PFSK-1 (cell line): Measurements from ENCODE around the gene CACNA1D.

Experiments used
- FOXP2 ChIP-seq: optimal IDR thresholded peaks from 2 replicates; pipeline ENCODE3; 2011; ENCODE audit warnings: borderline replicate concordance, control low read depth, inconsistent platforms; ENCODE audit not compliant: insufficient read depth; ENCODE audit errors: extremely low read length, extremely low read depth
- POLR2AphosphoS5 ChIP-seq: IDR thresholded peaks from 2 replicates; pipeline ENCODE4 v1.6.1; 2012; ENCODE audit warnings: low read depth, mild to moderate bottlenecking, control low read depth, low read length, moderate library complexity
- REST ChIP-seq, 2 experiments: IDR thresholded peaks; 2 replicates each; pipeline versions ENCODE4 v1.6.1 to v1.8.0; 2011 to 2012; ENCODE audit warnings: low read depth in 2 of 2, low read length in 2 of 2, control low read depth in 1 of 2, inconsistent platforms in 1 of 2, mild to moderate bottlenecking in 1 of 2, moderate library complexity in 1 of 2; ENCODE audit not compliant: insufficient read depth in 1 of 2
- SIN3A ChIP-seq: IDR thresholded peaks from 2 replicates; pipeline ENCODE4 v1.6.1; 2012; ENCODE audit warnings: mild to moderate bottlenecking, low read length, moderate library complexity, borderline replicate concordance; ENCODE audit not compliant: insufficient read depth
- TAF1 ChIP-seq: IDR thresholded peaks from 2 replicates; pipeline ENCODE4 v1.6.1; 2012; ENCODE audit warnings: low read length, control low read depth, borderline replicate concordance; ENCODE audit not compliant: insufficient read depth

CACNA1D gene

GRCh38 chr3:53811143-53811927 is 316.9 kb downstream of the CACNA1D start:
- TF ChIP-seq POLR2AphosphoS5 (no peak), FOXP2 (no peak), TAF1 (no peak), SIN3A (no peak), REST (IDR thresholded peaks at IDR 0.05; ENCODE audit: insufficient read depth in 1 of 2, low read depth in 2 of 2, low read length in 2 of 2) (no peak)

- TF ChIP-seq SIN3A (no peak), POLR2AphosphoS5 (no peak), TAF1 (no peak), REST (IDR thresholded peaks at IDR 0.05; ENCODE audit: insufficient read depth in 1 of 2, low read depth in 2 of 2, low read length in 2 of 2) (no peak)
Observed at GRCh38 chr3:53812434-53812833, 318.0 kb downstream of the CACNA1D start.

GRCh38 chr3:53813229-53813628 is 318.8 kb downstream of the CACNA1D start:
- TF ChIP-seq REST (IDR thresholded peaks at IDR 0.05; ENCODE audit: insufficient read depth in 1 of 2, low read depth in 2 of 2, low read length in 2 of 2) (no peak), SIN3A (no peak), FOXP2 (no peak)

GRCh38 chr3:53813876-53814275 is 319.5 kb downstream of the CACNA1D start:
- TF ChIP-seq REST (IDR thresholded peaks at IDR 0.05; ENCODE audit: insufficient read depth in 1 of 2, low read depth in 2 of 2, low read length in 2 of 2) (no peak), TAF1 (no peak), FOXP2 (no peak), SIN3A (no peak), POLR2AphosphoS5 (no peak)

- no peak for TF ChIP-seq TAF1
- no peak for TF ChIP-seq SIN3A
- TF ChIP-seq FOXP2 = no peak
- TF ChIP-seq POLR2AphosphoS5 = no peak
- TF ChIP-seq REST (IDR thresholded peaks at IDR 0.05; ENCODE audit: insufficient read depth in 1 of 2, low read depth in 2 of 2, low read length in 2 of 2) = no peak
Observed at GRCh38 chr3:53815067-53815466, 320.7 kb downstream of the CACNA1D start.
